ENCODE measurements around the gene SELENOO. TPM values are rescaled to one million over a fixed set of nuclear protein-coding genes. Genes with fewer than 3 reads are reported as not detected.

The SELENOO gene
- total RNA-seq, 1 donor from 2014 or later = 85.2 TPM

GRCh38 chr22:50251477-50252081 is 50.8 kb downstream of the SELENOO start:
- DNase-seq (ENCODE audit: low spot score) = no peak
- ATAC-seq = peak; percentile 4

GRCh38 chr22:50252082-50253045 is 51.6 kb downstream of the SELENOO start:
- DNase-seq (ENCODE audit: low spot score) (peak; percentile 79), ATAC-seq (peak; percentile 73)

- DNase-seq (ENCODE audit: low spot score) = no peak
- ATAC-seq = no peak
Measured at GRCh38 chr22:50253046-50253915, 52.5 kb downstream of the SELENOO start.

DNA sequence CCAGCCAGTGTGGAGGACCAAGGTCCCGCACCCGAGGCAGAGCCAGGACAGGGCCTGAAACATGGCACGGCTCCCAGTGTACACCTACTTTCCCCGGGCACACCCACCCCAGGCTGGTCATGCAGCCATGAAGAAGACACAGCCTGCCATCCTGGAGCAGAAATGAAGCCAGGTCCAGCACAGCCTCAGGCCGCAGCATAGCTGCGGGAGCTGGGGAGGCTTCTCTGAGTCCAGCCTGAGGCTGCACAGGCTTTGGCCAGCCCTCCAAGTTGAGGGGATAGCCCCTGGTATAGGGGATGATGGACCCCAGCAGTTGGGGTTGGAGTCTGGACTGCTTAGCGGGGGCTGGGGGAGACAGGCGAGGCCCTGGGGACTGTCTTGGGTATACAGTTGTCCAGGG is 53.1 kb downstream of the SELENOO start:
- ATAC-seq (no peak), DNase-seq (ENCODE audit: low spot score) (no peak)

DNA sequence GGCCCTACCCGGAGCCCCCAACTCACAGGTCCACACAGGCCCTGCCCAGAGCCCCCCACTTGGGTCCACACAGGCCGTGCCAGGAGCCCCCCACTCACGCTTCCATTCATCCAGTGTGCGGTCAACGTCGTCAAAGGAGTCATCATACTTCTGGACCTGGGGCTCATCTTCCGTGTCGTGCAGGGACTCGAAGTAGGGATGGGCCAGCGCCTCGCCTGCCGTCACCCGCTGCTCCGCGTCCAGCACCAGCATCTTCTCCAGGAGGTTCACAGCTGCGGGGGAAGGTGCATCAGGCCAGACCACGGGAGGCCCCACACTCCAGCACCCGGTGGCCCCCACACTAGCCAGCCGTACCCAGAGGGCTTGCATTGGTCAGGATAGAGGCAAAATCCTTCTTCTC is 54.3 kb downstream of the SELENOO start:
- DNase-seq (ENCODE audit: low spot score) (no peak), ATAC-seq (no peak)

DNA sequence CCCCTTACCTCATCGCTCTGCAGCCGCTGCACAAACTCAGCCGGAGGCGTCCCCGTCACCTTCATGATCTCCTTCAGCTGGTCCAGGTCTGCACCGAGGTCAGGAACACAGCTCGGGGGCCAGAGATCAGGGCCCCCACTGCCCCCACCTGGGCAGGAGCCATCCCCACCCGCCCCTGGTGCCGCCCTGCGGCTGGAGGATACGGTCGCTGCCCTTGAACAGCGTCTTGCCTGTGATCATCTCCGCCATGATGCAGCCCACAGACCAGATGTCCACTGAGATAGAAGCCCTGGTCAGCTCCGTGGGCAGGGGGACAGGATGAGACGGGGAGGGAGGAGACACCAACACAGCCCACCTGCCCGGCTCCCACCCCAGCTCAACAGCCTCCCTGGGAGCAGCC is 54.8 kb downstream of the SELENOO start:
- no peak for DNase-seq (ENCODE audit: low spot score)
- no peak for ATAC-seq

- ATAC-seq (no peak), DNase-seq (ENCODE audit: low spot score) (no peak)
Measured at GRCh38 chr22:50256258-50256862, 55.5 kb downstream of the SELENOO start.

DNA sequence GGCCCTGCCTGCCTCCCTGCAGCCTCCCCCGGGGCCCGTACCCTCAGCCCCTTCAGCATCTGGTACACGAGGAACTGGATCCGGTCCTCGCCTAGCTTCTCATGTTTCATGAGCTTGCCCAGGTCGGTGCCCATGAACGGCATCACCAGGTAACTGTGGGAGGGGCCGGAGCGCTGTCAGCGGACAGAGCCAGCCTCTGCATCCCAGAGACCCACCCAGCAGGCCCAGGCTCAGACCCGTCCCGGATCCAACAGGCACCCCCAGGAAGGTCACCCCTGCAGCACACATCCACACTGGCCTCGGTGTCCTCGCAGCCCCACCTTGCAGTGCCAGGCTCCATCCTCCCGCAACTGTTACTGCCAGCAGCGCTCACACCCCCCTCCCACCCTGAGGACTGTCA is 56.2 kb downstream of the SELENOO start:
- ATAC-seq = no peak
- DNase-seq (ENCODE audit: low spot score) = no peak

- peak; percentile 91 for DNase-seq (ENCODE audit: low spot score)
- ATAC-seq = peak; percentile 76
Measured at GRCh38 chr22:50257451-50258360, 56.9 kb downstream of the SELENOO start.

- ATAC-seq (peak; percentile 78), DNase-seq (ENCODE audit: low spot score) (peak; percentile 88)
Measured at GRCh38 chr22:50258361-50259292, 57.8 kb downstream of the SELENOO start.

DNA sequence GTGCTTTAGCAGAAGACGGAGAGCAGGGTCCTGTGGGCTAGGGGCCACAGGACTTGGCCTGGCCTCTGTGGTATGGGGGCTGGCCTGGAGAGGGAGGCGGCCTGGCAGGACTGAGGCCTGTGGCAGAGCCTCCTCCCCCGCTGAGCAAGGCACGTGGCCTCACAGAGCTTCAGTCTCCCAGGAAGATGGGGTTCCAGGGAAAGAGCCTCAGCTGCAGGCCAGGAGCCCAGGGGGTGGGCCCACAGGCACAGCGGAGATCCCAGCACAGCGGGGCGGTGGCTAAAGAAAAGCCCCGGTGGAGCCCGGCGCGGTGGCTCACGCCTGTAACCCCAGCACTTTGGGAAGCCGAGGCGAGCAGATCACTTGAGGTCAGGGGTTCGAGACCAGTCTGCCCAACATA is 58.5 kb downstream of the SELENOO start:
- DNase-seq (ENCODE audit: low spot score) (no peak), ATAC-seq (no peak)

DNA sequence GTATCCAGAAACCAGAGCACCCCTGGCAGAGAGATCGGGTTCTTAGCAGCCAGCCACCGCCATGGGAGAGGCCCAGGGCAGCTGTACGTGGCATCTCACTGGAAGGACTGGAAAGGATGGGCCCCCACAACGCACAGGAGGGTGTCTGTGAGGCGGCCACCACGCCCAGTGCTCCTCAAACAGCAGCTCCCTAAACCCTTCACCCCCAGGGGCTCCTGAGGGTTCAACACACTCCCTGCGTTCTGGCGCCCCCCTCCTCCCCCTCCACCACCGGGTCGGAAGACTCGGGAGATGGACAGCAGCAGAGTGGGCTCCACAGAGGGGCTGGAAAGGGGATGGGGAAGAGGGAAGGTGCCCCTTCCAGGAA is 59.6 kb downstream of the SELENOO start:
- DNase-seq (ENCODE audit: low spot score) = no peak

GRCh38 chr22:50260801-50261614 is 60.2 kb downstream of the SELENOO start:
- no peak for DNase-seq (ENCODE audit: low spot score)
- ATAC-seq = peak; percentile 11

More for the DNA sequence above, 59.6 kb downstream of the SELENOO start:
- no peak for ATAC-seq

- peak; percentile 2 for ATAC-seq
- DNase-seq (ENCODE audit: low spot score) = no peak
Measured at GRCh38 chr22:50261615-50262459, 61.0 kb downstream of the SELENOO start, which contains the start of gene MAPK12. TSS of gene MAPK12 (minus strand) at chr22:50261683. CDS start at chr22:50261509, 174 bp downstream.

DNA sequence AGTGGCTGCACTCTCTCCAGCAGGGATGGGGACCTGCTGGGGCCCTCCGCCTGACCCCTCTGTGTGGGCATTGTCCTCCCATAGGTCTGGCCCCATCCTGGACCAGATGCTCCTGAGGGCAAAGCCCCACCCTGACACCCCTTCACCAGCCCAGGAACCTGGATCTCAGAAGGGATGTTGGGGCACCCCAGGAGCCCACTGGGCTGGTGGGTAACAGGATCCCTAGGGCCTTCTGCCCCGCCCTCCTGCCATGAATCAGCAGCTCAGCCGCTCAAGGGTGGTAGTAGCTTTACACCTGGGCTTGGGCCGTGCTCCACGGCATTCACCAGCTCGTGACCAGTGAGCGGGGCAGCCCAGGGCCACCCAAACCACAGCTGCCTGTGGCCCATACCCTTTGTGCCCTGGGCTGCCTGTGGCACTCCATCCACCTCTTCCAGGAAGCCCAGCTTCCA is 61.7 kb downstream of the SELENOO start:
- DNase-seq (ENCODE audit: low spot score) (no peak), ATAC-seq (no peak)

- ATAC-seq = no peak
- no peak for DNase-seq (ENCODE audit: low spot score)
Measured at GRCh38 chr22:50262973-50263617, 62.3 kb downstream of the SELENOO start.
